Measurements from ENCODE around the gene PAGE2B.
"Not testable (repeated sequence)": the region's sequence is repeated elsewhere in the genome, so short reads cannot be mapped to it uniquely, and the experiment has no call there.

The PAGE2B gene

DNA sequence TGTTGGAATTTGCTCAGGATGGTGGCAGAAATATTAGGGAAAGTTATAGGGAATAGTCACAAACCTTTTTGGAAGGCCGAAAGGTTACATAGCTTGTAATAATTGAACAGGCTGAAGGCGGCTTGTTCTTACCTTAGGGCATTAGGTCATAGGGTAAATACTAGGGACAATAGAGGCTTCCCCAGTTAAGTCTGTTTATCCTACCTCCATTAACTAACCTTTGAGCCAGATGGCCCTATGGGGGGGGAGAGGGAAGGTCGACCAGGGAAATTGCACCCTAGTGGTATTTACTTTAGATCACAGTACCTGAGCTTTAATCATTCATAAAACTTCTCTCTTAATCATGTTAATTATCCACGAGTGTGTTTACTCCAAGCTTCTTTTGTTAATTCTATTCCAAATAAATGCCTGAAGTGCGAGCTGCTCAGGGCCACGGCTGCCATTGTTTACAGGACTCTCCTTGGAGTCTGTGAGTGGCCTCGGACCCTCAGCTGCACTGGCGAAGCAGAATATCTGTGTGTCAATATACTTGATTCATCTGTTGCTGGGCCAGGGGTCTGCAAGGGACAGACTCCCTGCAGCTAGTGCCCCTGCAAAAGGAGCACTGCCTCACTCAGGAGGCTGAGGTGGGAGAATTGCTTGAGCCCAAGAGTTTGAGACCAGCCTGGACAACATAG is 36.9 kb downstream of the PAGE2B start:
- no peak for DNase-seq

DNA sequence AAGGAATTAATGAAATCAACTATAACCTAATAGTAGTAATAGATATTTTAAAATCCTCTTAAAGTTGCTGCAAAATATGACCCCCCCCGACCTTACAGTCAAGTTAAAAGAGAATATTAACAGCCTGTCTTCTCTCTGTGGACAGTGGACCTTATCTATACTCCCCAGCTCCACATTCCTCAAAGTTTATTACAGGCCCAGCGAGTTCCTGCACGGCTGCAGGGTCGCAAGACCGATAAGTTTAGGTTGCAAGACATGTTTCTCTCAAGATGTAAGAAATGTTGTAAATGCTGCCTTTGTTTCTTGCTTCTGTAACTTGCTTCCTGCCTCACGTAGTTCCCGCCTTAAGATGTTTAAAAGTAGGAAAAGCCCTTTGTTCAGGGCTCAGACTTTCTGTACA is 41.8 kb downstream of the PAGE2B start:
- not testable (repeated sequence) for DNase-seq

DNA sequence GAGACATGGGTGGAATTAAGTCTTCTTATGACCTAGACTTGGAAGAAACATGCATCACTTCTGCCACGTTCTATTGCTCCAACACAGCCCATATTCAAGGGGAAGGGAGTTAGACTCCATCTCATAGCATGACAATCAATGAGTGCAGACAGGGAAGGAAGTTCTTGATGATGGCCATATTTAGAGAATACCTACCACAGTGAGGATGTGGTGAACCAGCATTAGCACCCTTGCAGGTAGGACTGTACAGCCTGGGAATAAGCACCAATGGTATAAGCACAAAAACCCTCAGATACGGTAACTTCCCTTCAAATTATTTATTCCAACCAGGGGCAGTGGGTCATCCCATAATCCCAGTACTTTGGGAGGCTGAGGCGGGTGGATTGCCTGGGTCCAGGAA is 43.7 kb downstream of the PAGE2B start:
- DNase-seq: no peak

DNA sequence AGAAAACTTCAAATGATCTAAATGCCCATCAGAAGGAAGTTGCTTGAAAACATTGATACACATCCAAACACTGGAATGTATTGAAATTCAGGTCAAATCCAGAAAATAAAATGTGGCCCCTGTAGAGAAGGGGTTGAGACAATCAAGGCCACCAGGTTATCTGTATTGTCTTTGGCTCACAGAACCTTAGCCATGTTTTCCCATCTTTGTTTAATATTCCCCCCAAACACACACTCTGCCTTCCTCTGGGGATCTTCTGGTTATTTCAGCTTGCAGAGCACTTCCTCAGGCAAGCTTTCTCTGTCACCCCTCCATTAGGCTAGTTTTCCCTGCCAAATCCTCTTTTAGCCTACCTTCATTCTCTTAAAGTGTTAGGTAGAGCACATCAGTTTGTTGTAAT is 44.4 kb downstream of the PAGE2B start:
- DNase-seq: no peak

DNA sequence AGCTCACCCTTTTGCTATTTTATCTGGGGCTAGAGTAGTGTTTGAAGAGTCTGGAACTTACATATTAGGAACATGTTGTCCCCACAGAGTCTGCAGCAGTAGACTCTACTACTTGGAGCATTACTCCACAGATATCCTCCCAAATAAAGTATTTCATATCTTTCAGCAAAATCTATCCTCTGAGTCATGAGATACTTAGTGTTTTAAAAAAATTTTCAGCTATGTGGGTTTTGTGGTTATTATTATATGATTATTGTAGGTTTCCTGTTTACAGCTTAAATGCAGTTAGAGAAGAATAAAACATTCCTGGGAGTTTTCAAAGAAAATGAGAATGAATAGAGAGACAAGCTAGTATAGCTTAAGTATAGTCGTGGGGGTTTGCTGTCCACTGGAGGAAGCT is 44.9 kb downstream of the PAGE2B start:
- no peak for DNase-seq

DNA sequence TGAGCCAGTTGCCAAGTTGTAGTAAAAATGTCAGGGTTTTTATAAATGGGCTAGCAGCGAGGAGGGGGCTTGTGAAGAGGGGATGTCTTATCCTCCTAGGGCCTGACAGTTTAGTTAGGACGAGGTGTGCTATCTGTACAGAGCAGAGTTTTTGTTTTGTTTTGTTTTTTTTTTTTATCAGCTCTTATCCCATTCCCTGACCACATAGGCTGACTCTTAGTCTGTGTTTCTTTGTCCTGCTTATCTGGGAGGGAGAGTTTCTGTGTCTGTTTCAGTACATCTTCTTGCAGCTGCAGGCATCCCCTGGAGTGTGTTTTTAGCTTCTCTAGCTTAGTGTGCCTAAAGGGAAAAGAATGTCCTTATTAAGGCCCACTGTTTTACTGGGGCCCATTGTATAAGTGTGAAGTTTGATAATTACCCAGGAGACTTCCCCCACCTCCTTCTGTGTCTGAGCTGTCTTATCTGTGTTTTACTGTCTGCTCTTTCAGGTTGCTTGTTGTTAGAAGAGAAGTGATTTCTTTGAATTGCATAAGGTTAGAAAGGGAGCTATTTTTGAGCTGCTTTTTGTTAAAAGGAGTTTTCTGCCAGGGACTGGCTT is 46.0 kb downstream of the PAGE2B start:
- DNase-seq: no peak

DNA sequence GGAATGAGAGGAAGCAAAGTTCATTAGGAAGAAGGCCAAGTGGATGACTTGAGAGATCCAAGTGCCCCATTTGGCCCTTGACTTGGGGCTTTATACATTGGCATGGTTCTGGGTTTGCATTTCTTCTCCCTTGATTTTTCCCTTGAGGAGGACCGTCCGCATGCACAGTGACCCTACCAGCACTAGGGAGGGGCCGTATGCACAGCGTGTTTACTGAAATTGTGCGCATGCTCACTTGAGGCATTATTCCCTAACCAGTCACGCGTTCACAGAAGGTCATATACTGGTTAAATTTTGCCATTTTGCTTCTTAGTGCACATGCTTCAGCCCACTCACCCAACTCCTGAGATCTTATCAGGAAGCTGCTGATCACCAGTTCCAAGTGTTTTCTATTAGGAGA is 49.1 kb downstream of the PAGE2B start:
- no peak for DNase-seq

DNA sequence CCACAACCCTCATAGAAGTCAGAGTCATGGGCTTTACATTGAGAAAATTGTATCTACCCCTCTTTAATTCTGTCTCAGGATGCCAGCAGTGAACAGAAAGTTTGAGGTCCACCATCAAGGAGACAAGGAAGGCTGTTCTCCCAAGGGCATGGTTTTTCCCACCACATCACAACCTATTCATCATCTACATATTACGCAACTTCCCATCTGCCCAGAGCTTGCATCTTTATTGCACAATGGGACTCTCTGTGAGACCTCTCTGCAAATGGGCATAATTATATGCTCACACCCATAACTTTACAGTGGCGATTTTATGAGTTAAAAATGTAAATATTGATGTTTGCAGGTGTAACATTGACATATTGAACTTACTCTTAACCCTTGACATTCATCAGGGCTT is 52.9 kb downstream of the PAGE2B start:
- no peak for DNase-seq
